Measurements from ENCODE around the gene ZNF407. TPM values are rescaled to one million over a fixed set of nuclear protein-coding genes. Genes with fewer than 3 reads are reported as not detected.
A peak's percentile ranks its signal among the peaks of the same experiment; 100 is the strongest.

The ZNF407 gene
- total and polyA plus RNA-seq, 4 donors = 1.9 to 16.5 (median 6.6) TPM

DNA sequence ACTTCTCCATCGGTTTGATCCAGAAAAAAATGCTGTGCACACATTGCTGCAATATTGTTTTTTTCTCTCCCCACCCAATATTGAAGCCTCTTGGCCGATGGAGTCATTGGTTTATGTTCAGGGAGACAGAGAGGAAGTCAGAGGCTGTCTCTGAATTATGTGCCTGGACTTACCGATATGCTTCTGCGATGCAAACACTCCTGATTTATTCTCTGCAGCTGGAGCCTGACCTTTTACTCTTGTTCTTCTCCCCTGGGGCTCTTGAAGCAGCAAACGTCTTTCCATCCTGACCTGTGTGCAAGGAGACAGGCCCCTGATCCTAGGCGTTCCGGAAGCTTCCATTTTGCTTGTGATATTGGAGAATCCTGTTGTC lies 511.6 kb downstream of the ZNF407 start:
- no peaks in the 10 kb centered on the region for H3K4me1 ChIP-seq (ENCODE audit: control insufficient read depth in 4 of 4, insufficient read depth in 4 of 4, low read length in 3 of 4)

DNA sequence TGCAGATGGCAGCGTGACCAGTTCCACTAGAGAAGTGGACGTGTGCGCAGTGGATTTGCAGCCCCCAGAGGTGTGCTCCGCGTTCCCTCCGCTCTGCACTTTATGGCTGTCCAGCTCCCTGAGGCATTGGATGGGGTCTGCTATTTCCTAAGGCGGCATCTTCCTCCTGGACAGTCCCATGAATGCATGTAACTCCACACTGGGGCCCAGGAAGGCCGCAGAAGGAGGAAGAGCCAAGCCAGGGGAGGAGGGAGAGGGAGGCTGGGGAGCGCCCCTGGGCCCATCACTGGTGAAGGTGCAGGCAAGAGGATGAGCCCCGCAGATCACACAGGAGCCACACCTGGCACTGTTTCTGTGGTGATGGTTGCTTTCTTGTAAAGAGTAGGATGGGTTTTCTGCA lies 512.1 kb downstream of the ZNF407 start:
- no peak overlapping the region for H3K9ac ChIP-seq (ENCODE audit: low read depth in 1 of 2, low read length in 2 of 2)
- H3K4me1 ChIP-seq (ENCODE audit: control insufficient read depth in 4 of 4, insufficient read depth in 4 of 4, low read length in 3 of 4) = no peaks in the 10 kb centered on the region
- no peak overlapping the region for H3K4me3 ChIP-seq (ENCODE audit: low read depth in 1 of 3, low read length in 3 of 3)
- peak; percentile 16 for DNase-seq (ENCODE audit: low spot score)
- 87% methylated on average over 10 of the region's 10 CpGs for WGBS
- H3K36me3 ChIP-seq (ENCODE audit: control insufficient read depth in 4 of 4, insufficient read depth in 3 of 4, low read depth in 1 of 4, low read length in 3 of 4) = no peaks in the 10 kb centered on the region
- H3K9me3 ChIP-seq (ENCODE audit: control insufficient read depth in 4 of 4, low read length in 3 of 4) = no peaks in the 10 kb centered on the region
- H3K27me3 ChIP-seq (ENCODE audit: control insufficient read depth in 4 of 4, insufficient read depth in 4 of 4, low read length in 3 of 4) = no peaks in the 10 kb centered on the region
- H3K27ac ChIP-seq (ENCODE audit: low read depth in 1 of 2, low read length in 2 of 2) = no peak overlapping the region
- TF ChIP-seq, protein P1, sequence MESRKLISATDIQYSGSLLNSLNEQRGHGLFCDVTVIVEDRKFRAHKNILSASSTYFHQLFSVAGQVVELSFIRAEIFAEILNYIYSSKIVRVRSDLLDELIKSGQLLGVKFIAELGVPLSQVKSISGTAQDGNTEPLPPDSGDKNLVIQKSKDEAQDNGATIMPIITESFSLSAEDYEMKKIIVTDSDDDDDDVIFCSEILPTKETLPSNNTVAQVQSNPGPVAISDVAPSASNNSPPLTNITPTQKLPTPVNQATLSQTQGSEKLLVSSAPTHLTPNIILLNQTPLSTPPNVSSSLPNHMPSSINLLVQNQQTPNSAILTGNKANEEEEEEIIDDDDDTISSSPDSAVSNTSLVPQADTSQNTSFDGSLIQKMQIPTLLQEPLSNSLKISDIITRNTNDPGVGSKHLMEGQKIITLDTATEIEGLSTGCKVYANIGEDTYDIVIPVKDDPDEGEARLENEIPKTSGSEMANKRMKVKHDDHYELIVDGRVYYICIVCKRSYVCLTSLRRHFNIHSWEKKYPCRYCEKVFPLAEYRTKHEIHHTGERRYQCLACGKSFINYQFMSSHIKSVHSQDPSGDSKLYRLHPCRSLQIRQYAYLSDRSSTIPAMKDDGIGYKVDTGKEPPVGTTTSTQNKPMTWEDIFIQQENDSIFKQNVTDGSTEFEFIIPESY (IDR thresholded peaks at IDR 0.05) = no peak
- no peak for TF ChIP-seq NR2F2 (IDR thresholded peaks at IDR 0.05)
- TF ChIP-seq FOXA2 (IDR thresholded peaks at IDR 0.05) = no peak
- TF ChIP-seq, protein P2, sequence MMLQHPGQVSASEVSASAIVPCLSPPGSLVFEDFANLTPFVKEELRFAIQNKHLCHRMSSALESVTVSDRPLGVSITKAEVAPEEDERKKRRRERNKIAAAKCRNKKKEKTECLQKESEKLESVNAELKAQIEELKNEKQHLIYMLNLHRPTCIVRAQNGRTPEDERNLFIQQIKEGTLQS (IDR thresholded peaks at IDR 0.05) = no peak
- TF ChIP-seq, protein P3, sequence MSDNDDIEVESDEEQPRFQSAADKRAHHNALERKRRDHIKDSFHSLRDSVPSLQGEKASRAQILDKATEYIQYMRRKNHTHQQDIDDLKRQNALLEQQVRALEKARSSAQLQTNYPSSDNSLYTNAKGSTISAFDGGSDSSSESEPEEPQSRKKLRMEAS (IDR thresholded peaks at IDR 0.05) = no peak
- TF ChIP-seq EGR1 (IDR thresholded peaks at IDR 0.05; ENCODE audit: low read depth in 2 of 2) = no peak
- TF ChIP-seq, protein P4, sequence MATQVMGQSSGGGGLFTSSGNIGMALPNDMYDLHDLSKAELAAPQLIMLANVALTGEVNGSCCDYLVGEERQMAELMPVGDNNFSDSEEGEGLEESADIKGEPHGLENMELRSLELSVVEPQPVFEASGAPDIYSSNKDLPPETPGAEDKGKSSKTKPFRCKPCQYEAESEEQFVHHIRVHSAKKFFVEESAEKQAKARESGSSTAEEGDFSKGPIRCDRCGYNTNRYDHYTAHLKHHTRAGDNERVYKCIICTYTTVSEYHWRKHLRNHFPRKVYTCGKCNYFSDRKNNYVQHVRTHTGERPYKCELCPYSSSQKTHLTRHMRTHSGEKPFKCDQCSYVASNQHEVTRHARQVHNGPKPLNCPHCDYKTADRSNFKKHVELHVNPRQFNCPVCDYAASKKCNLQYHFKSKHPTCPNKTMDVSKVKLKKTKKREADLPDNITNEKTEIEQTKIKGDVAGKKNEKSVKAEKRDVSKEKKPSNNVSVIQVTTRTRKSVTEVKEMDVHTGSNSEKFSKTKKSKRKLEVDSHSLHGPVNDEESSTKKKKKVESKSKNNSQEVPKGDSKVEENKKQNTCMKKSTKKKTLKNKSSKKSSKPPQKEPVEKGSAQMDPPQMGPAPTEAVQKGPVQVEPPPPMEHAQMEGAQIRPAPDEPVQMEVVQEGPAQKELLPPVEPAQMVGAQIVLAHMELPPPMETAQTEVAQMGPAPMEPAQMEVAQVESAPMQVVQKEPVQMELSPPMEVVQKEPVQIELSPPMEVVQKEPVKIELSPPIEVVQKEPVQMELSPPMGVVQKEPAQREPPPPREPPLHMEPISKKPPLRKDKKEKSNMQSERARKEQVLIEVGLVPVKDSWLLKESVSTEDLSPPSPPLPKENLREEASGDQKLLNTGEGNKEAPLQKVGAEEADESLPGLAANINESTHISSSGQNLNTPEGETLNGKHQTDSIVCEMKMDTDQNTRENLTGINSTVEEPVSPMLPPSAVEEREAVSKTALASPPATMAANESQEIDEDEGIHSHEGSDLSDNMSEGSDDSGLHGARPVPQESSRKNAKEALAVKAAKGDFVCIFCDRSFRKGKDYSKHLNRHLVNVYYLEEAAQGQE (IDR thresholded peaks at IDR 0.05) = no peak
- no peak for TF ChIP-seq JUND (IDR thresholded peaks at IDR 0.05)

More for the DNA sequence above, 511.6 kb downstream of the ZNF407 start:
- Histone ChIP-seq H3K9me3 (ENCODE audit: control insufficient read depth in 4 of 4, low read length in 3 of 4) (no peaks in the 10 kb centered on the region), H3K4me3 (ENCODE audit: low read depth in 1 of 3, low read length in 3 of 3) (no peak overlapping the region), H3K9ac (ENCODE audit: low read depth in 1 of 2, low read length in 2 of 2) (no peak overlapping the region), H3K36me3 (ENCODE audit: control insufficient read depth in 4 of 4, insufficient read depth in 3 of 4, low read depth in 1 of 4, low read length in 3 of 4) (no peaks in the 10 kb centered on the region), H3K27ac (ENCODE audit: low read depth in 1 of 2, low read length in 2 of 2) (no peak overlapping the region), H3K27me3 (ENCODE audit: control insufficient read depth in 4 of 4, insufficient read depth in 4 of 4, low read length in 3 of 4) (no peaks in the 10 kb centered on the region)
- WGBS = 78% methylated on average over 7 of the region's 7 CpGs
- TF ChIP-seq, protein P5, sequence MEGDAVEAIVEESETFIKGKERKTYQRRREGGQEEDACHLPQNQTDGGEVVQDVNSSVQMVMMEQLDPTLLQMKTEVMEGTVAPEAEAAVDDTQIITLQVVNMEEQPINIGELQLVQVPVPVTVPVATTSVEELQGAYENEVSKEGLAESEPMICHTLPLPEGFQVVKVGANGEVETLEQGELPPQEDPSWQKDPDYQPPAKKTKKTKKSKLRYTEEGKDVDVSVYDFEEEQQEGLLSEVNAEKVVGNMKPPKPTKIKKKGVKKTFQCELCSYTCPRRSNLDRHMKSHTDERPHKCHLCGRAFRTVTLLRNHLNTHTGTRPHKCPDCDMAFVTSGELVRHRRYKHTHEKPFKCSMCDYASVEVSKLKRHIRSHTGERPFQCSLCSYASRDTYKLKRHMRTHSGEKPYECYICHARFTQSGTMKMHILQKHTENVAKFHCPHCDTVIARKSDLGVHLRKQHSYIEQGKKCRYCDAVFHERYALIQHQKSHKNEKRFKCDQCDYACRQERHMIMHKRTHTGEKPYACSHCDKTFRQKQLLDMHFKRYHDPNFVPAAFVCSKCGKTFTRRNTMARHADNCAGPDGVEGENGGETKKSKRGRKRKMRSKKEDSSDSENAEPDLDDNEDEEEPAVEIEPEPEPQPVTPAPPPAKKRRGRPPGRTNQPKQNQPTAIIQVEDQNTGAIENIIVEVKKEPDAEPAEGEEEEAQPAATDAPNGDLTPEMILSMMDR (IDR thresholded peaks at IDR 0.05; ENCODE audit: low read depth, low read length, missing input control) = no peak
- no peak for TF ChIP-seq NR2F2 (IDR thresholded peaks at IDR 0.05)
- TF ChIP-seq FOXA2 (IDR thresholded peaks at IDR 0.05) = no peak
- TF ChIP-seq, protein P3 (IDR thresholded peaks at IDR 0.05) = no peak
- no peak for TF ChIP-seq JUND (IDR thresholded peaks at IDR 0.05)
- TF ChIP-seq, protein P2 (IDR thresholded peaks at IDR 0.05) = no peak
- TF ChIP-seq SP1 (IDR thresholded peaks at IDR 0.05) = no peak
- no peak for TF ChIP-seq EGR1 (IDR thresholded peaks at IDR 0.05; ENCODE audit: low read depth in 2 of 2)
- TF ChIP-seq GABPA (IDR thresholded peaks at IDR 0.05 in 1 of 2, conservative IDR thresholded peaks at IDR 0.05 in 1 of 2) = no peak
- TF ChIP-seq, protein P4 (IDR thresholded peaks at IDR 0.05) = no peak
- TF ChIP-seq FOXA1 (IDR thresholded peaks at IDR 0.05) = no peak
- TF ChIP-seq YY1 (IDR thresholded peaks at IDR 0.05) = no peak
- DNase-seq (ENCODE audit: low spot score) = peak; percentile 3
